DMS 273 treated with DMSO at 0.1 percent for 48 hours (cell line): ENCODE results near the gene RRAS.

Experiments
- DNase-seq: peaks from one replicate; lab custom pipeline; 2025; lab: John Stamatoyannopoulos, UW

Gene RRAS

DNA sequence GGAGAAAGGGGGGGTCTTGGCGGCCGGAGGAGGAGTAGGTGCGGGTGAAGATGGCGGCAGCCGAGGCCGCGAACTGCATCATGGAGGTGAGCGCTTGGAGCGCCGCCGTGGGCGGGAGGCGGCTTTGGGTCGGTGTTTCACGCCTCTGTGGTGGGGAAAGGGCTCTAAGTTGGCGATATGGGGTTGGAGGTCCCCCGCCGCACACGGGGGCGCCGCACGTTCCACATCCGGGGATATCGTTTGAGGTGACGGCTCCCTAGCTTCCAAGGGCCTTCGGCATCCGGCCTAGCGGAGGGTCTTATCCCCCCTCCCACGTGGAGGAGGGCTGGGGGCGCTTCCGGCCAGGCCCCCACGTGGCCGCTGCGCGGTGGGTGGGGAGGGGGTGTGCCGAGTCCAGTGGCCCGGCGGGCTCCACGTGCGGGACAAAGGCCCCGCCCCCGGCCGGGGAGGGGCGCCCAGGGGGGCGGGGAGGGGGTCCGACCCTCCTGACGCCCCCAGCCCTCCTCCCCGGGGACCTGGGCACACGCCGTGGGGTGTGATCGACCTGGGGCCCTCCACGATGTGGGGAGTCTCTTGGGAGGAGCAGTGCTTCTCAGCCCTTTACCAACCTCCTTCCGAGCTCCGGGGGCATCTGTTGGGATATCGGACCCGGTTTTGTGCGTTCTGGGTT is 37.4 kb upstream of the RRAS start, which contains the start of gene PRMT1:
Gene PRMT1 (plus strand): TSS at position 41 of the 670 bp plus-strand sequence. CDS start 10 bp downstream, at position 51.
- DNase-seq = no peak

DNA sequence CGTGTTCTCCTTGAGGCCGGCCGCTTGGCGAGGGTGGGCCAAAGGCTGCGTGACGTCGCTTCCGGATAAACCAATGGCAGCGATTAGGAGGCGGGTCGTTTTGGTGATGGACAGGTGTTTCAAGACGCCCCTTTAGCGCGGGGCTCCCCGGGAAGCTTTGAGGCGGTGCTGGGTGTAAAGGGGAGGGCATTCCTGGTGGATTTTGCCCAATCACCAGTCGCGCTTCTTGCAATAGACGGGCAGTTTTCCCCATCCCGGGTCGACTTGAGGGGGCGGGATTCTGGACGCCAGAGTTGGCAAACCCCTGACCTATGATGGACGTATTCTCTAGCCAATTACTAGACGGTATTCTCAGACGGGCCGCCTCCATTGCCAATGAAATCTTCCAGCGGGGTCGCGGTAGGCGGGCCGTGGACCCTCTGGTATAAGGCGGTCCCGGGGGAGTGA is 36.9 kb upstream of the RRAS start:
- peak; percentile 100 for DNase-seq

GRCh38 chr19:49676136-49676783 is 36.3 kb upstream of the RRAS start:
- DNase-seq = peak; percentile 88

DNA sequence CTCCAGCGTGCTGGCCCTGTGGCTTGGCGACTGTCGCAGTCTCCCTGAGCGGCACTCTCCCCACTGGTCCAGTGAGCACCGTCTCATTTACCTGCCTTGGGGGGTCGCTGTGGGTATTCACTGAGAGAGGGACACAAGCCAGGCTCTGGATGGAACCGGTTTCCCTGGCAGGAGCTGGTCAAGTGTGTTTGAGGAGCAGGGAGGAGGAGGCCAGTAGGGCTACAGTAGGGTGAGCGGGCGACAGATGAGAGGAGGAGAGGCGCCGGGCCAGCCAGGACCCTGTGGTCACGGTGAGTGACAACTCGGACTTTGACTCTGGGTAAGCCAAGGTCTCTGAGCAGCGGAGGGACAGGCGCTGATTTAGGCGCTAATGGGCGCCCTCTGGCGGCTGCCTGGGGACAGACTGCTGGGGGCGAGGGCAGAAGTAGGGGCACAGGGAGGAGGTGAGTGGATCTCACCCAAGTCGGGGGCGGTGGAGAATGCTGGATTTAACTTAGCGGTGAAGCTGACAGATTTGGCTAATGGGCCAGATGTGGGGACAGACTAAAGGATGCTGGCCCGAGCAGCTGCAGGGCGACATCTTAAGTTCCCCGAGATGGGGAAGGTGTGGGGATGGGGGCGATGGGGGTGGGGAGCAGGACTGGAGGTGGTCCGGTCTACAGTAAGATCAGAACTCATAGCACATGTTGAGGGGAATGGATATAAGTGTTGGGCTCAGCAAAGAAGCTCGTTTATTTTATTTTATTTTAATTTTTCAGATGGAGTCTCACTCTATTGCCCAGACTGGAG is 32.4 kb upstream of the RRAS start:
- peak; percentile 27 for DNase-seq

DNA sequence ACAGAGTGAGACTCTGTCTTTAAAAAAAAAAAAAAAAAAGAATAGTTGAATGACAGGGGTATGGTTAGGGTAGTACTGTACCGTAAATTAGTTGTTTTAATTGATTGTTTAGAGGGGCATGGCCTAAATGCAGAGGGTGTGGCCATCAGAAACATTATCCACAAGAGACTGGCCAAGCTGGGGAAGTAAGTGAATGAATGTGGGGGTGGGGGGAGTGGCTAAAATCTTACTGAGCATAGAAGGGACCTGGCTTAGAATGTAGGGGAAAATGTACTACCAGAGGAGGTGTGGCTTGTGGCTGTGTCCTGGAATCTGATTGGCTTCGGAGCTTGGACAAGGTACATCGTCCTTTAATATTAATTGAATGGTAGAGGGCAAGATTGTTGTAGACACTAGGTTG is 29.6 kb upstream of the RRAS start:
- DNase-seq = no peak

DNA sequence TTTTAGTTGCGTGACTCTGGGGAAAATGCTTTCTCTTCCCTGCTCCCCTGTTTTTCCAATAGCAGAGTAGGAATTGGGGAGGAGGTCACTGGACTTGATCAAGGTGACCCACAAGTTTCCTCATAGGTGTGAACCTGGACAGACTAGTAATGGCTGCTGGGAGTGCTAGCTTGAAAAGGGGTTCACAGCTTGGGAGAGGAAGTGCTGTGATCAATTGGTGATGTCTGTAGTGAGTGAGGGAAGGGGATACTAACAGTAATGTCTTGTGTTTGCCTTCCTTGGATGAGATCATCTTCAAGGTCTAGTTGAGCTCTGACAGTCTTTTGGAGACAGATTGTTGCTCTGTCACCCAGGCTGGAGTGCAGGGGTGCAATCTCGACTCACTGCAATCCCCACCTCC is 27.5 kb upstream of the RRAS start:
- DNase-seq = no peak

DNA sequence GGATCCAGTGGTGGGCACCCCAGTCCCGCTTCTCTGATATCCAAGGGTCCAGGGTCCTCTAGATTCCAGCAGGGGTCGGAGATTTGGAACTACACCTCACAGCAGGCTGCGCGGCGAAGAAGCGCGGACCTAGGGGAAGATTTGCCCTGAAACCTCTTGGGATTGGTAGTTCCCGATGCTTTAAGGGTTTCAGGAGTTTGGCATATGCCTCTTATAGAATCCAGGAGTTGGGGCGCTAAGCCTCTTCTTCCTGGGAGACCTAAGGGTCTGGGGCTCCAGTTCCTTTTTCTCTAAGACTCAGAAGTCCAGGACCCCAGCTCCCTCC is 26.1 kb upstream of the RRAS start:
- no peak for DNase-seq

GRCh38 chr19:49665351-49666119 is 25.6 kb upstream of the RRAS start, which contains the start of the genes BCL2L12 and IRF3:
BCL2L12 (plus strand) TSS chr19:49665933; CDS start chr19:49666693, 760 bp downstream.
IRF3 (minus strand) TSS chr19:49665857; CDS start chr19:49664838, 1,019 bp downstream.
- DNase-seq = peak; percentile 88

- no peak for DNase-seq
Observed at GRCh38 chr19:49665036-49665350, 25.1 kb upstream of the RRAS start.

- DNase-seq = peak; percentile 63
Observed at GRCh38 chr19:49664171-49665035, 24.5 kb upstream of the RRAS start.

DNA sequence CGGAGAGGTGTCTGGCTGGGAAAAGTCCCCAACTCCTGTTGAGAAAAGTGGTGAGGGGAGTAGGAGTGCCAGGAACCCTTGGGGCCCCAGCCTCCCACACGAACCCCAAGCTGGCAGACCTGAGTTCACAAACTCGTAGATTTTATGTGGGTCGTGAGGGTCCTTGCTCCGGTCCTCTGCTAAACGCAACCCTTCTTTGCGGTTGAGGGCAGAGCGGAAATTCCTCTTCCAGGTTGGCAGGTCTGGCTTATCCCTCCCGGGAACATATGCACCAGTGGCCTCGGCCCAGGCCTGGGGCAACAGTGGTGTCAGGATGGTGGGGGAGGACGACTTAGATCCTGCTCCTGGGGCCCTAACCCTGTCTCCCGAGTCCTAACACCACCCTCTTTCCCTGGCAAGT is 23.3 kb upstream of the RRAS start:
- DNase-seq = no peak

- DNase-seq = no peak
Observed at GRCh38 chr19:49662011-49662410, 22.1 kb upstream of the RRAS start.

GRCh38 chr19:49660338-49660961 is 20.5 kb upstream of the RRAS start:
- DNase-seq = no peak

GRCh38 chr19:49658566-49659442 is 18.9 kb upstream of the RRAS start:
- no peak for DNase-seq

- DNase-seq = no peak
Observed at GRCh38 chr19:49658139-49658517, 18.2 kb upstream of the RRAS start.

DNA sequence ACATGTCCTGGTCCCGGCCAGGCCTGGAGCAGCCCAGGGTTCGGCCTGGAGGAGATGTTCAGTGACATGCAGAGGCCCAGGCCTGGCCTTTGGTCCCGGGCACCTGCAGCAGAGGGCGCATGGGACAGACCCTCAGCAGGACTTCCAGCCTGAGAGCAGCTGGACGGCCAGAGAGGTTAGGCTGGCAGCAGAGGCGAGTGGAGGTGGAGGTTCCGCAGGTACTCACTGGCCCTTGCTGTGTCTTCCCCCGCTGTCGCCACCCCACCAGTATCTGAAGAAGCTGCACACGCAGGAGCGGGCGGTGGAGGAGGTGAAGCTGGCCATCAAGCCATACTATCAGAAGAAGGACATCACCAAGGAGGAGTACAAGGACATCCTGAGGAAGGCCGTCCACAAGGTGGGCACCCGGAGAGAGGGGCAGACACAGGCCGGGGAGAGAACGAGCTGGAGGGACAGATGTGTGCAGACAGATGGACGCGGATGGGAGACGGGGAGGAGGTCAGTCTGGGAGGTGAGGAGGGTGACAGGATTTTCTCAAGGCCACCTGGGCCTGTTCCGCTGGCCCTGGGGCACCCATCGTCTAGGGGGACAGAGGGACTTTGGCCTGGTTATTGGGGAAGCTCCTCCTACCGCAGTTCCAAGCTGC is 17.7 kb upstream of the RRAS start:
- no peak for DNase-seq

DNA sequence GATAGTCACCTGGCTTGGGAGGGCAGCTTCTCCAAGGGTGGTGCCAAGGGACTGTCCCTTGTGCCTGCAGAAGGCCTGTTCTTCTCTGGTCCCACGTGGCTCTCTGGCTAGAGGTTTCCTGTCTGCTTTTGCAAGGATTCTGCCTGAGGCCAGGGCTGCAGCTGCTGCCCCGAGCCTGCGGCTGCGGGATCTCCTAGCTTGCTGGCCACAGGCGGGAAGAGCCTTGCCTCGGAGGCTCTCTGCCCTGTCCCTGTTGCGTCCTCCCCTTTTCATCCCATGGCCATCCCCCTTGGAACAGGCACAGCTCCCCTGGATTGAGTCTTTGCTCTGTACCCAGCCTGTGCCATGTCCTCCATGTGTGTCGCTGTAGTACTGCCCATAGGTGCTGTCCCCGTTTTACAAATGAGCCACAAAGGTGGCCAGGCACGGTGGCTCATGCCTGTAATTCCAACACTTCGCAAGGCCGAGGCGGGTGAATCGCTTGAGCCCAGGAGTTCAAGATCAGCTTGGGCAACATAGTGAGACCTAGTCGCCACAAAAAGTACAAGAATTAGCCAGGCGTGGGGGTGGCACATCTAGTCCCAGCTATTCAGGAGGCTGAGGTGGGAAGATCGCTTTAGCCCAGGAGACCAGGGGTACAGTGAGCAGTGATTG is 16.6 kb upstream of the RRAS start:
- DNase-seq = no peak

GRCh38 chr19:49655570-49656455 is 15.9 kb upstream of the RRAS start:
- no peak for DNase-seq
